GM21737 (cell line): ENCODE data around the gene SNHG17.
A peak's percentile ranks its signal among the peaks of the same experiment; 100 is the strongest.
"Not testable (repeated sequence)": the region's sequence is repeated elsewhere in the genome, so short reads cannot be mapped to it uniquely, and the experiment has no call there.

Source experiments
- ATAC-seq: cut with Tn5 transposase; IDR thresholded peaks from one replicate; pipeline ENCODE4 v1.9.1; 2021; ENCODE audit warnings: mild to moderate bottlenecking, moderate library complexity; ENCODE audit not compliant: unreplicated experiment

The SNHG17 gene

DNA sequence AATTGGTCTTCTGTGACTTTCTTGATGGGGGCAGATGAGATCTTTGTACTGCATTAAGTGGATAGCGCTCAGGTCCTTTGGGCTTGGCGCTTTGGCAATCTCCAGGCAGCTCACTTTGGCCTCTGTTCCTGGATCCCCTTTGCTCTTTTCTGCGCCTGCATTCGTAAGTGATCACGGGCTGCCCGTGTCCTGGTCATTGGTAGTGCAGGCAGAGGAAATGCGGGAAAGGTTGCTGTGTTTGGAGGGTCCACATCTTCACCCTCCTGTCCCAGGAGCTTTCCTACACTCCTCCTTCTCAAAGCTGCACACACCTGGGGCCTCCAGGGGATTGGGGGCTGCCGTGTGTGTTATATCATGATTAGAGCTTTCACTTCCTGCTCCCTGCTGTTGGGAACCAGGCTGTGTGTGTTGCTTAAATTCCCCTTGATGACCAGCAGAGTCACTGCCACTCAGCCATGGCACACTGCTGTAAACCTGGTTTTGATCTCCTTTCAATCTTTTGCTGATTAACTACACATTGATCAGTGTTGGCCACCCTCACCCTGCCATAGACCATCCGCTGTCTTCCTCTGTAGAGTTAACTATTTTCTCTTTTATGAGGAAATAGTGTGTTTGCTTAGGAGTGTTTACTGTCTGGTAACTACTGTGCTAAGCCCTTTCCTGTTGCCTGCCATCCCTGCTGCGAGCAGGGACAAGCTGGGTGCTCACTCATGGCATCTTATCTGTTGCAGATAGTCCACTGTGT, 13.0 kb upstream of the SNHG17 start:
- ATAC-seq, result no peak

DNA sequence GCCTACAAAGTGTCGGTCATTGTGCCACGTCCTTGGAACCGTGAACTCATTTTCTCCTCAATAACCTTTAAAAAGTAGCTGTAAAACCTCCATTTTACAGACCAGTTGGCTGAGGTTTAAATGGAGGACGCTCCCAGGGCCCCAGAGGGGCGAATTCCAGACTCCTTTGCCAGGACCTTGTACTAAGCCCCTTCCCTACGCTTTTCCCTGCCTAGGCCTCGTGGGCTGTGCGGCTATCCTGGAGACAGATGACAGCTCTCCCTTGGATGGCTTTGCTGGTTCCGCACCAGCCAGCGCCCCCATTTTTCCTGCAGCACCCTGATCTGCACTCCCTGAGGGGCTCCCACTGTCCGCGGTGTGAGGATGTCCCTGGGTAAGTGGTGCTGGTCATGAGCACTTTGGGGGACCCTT, 12.1 kb upstream of the SNHG17 start:
- ATAC-seq, result no peak

DNA sequence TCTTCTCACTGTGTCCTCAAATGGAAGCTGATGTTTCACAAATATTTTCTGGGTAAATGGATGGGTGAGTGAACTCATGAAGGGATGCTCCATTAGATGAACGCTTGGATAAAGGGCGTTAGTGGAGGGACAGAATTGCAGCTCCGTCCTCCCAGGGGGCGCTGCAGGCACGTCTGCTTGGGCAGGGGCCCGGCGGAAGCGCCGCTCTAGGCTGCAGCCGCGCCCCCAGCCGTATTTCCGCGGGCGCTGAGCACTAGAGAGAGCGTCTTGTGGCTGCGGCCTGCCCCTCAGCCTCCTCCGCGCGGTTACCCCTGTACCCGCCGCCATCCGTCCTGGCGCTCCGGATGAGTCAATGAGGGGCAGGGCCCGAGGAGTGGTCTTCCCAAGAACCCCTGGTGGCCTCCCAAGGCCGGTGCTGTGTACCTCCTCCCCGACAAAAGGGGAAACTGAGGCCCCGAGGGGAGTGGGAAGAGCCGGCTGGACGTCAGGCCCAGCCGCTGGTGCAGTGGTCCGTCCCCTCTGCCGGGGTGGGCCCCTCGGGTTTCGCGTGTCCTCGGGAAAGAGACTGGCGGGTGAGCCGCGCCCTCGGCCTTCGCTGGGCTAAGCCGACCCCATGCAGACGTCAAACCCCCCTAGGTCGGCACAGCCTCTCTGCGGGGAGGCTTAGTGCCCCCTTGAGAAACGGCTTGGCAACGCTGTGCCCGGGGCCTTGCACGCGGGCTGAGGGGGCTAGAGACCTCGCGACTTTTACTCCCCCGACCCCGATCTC, 11.5 kb upstream of the SNHG17 start:
- ATAC-seq, result peak; percentile 79

DNA sequence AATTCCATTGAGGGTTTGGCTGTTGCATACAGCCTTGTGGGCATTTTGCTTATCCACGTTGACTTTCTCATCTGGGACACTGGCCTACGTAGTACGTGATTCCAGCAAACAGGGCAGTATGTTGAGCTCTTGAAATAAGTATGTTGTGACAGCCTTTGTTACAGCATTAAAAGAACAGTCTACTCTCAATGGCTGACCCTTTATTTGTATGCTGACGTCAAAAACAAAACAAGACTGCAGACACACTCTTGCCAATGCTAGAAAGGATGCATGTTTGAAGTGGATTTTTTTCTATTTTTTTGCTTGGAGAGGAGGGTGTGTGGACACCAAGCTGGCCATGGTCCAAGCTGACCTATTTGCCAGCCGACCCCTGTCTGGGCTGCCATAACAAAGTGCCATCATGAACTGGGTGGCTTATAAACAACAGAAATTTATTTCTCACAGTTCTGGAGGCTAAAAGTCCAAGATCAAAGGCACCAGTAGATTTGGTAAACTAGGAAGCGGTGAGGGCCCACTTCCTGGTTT, 10.8 kb upstream of the SNHG17 start:
- no peak for ATAC-seq

DNA sequence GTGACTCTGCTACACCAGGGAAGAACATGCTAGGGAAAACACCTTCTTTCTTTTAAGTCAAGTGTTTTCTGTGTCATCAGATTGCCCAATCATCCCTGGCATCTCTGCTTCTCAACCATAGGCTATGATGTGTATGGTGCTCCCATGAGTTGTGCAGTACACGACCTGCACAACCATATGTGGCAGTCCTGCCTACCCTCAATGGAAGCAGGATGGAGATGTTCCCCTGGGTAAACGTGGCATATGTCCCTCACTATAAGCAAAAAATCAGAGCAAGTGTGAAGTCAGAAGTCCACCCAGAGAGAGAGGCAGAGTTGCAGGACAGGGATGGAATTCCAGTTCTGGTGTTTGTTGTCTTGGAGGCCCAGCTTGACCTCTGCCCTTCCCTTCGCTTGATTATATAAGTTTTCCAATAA, 10.3 kb upstream of the SNHG17 start:
- ATAC-seq, result no peak

DNA sequence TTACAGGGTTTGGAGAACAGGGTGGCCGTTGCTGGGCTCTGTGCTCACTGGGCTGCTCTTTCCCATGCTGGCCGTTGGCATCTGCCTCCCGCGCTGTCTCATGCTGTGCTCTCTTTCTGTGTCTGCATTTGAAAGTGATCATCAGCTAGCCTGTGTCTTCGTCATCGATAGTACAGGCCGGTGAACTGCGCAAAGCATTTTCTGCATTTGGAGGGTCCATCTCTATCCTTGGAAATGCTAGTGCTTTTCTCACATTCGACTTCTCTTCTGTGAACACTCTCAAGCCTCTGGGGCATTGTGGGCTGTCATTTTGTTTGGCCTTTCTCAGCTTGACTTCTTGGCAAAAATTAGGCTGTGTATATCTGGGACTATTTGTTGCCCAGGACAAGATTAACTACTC, 6.8 kb upstream of the SNHG17 start:
- no peak for ATAC-seq

DNA sequence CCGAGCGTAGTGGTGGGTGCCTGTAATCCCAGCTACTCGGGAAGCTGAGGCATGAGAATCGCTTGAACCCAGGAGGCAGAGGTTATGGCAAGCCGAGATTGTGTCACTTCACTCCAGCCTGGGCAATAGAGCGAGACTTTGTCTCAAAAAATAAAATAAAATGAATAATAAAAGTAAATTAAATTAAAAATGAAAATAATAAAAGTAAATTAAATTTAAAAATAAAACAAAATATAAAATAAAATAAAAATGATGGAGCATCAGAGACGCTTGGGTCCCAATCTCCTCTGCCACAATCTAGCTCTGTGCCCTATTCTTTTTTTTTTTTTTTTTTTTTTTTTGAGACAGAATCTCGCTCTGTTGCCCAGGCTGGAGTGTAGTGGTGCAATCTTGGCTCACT, 6.0 kb upstream of the SNHG17 start:
- ATAC-seq, result not testable (repeated sequence)

DNA sequence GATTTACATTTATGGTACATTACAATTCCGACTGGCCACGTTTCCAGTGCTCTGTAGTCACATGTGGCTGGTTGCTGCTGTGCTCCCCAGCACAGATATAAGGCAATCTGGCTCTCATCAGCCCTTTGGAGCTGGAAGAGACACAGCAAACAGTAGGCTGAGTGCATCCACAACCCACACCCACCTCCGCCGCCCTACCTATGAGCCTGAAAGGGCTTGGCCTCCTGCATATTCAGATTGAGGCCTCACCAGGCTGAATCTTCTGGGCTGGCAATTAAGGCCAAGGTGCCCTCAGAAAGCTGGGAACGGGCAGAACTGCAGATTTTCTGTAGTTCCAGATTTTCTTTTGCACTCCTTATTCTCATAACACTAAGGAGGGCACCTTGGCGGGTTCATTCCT, 2.7 kb upstream of the SNHG17 start:
- no peak for ATAC-seq

DNA sequence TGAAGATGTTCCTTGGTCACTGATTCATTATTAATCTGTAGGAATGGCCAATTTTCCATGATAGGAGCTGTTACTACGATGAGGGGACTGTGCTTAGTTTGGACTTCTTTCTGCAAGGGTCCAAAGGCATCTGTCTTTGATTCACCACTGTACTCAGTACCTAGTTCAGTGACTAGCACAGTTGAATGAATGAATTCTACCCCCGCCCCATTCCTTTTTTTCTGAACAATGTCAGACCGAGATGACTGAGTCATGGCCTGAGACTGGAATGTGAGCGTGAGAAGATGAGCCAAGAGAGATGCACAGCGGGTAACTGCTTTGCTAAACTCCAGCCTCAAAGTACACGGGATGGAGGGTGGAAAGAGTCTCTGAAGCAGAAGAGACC, 419 bp upstream of the SNHG17 start:
- ATAC-seq, result no peak

DNA sequence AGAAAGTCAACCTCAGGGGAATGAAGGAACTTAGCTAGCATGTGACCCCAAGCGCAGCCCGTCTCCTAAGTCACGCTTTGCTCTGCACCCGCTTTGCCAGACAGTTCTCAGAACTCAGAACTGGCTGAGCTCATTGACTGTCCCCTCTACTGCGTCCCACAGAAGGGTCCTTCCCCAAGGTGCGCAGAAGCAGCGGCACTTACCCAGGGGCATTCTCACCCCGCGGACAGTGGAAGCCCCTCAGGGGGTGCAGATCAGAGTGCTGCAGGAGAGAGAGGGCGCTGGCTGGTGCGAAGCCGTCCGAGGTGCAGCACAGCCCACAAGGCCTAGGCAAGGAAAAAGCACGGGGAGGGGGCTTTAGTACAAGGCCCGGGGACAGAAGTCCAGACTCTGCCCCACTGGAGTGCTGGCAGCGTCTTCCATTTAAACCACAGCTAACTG, 807 bp downstream of the SNHG17 start:
- no peak for ATAC-seq

DNA sequence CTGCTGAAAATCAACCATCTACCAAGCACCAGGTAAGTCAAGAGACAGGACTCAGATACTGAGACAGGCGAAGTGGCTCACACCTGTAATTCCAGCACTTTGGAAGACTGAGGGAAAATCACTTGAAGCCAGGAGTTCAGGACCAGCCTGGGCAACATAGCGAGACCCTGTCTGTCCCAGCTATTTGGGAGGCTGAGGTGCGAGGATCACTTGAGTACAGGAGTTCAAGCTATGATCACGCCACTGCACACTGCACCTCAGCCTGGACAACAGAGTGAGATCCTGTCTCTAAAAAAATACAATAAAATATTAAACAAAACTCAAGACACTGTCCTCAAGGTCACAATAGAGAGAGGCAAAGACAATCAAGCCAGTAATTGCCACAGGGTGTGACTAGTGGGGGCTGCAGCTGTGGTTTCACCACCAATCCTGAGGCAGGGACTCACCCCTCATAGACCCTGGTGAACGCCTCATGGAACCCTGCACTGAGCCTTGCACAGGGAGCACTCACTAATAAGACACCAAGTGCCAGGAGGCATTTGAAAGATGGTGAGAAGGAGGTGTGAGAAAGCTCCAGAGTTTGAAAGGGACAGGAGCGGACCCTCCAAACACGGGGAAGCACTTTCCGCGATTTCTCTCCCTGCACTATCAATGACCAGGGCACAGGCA, 1.7 kb downstream of the SNHG17 start:
- no peak for ATAC-seq

DNA sequence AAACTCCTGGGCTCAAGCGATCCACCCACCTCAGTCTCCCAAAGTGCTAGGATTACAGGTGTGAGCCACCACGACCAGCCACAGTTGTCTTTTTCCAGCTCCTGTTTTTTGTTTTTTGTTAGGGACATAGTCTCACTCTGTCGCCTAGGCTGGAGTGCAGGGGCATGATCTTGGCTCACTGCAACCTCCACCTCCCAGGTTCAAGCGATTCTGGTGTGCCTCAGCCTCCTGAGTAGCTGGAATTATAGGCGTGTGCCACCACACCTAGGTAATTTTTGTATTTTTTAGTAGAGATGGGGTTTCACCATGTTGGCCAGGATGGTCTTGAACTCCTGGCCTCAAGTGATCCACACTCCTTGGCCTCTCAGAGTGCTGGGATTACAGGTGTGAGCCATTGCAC, 2.3 kb downstream of the SNHG17 start:
- ATAC-seq, result not testable (repeated sequence)

DNA sequence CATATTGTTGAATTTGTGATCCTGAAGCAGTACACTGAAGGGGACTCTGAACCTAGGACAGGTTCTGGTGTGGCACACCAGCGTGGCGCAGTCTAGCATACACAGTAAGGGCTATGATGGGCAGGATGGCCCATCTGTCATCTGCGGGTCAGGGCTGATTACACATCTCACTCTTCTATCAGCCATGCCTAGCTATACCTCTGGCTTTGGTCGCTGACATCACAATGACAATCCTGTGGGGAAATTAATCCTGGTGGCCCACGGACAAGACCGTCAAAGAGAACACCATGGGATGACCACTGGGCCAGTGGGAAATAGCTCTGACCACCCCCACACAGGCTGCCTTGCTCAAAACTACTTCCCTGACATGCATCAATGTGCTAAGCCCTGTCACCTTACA, 2.8 kb downstream of the SNHG17 start:
- no peak for ATAC-seq

DNA sequence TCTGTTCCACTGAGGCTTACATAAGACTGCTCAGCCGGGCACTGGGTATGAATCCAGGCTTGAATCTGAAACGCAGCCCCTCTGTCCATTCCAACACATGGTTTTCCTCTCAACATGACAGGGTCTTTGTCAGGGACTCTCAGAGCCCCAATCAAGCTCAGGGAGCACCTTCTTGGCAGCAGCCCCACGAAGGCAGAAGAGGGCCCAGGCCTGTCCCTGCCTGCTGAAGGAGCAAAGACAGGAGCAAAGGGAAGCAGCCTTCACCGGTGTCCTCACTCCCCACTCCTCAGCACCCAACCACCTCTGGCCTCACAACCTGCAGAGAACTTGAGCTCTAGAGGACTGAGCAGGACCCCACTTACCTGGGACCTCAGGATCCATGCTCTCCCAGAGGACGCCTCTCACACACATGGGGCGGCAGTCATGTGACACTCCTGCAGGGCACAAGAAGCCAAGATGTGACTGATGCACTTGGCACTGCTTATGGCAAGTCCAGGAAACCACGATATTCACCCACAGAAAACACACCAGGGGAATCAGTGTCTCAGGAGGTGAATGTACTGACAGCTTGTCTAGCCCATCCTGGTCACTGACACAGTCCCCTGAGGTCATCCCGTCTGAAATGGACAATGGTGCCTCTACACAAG, 4.3 kb downstream of the SNHG17 start:
- no peak for ATAC-seq

DNA sequence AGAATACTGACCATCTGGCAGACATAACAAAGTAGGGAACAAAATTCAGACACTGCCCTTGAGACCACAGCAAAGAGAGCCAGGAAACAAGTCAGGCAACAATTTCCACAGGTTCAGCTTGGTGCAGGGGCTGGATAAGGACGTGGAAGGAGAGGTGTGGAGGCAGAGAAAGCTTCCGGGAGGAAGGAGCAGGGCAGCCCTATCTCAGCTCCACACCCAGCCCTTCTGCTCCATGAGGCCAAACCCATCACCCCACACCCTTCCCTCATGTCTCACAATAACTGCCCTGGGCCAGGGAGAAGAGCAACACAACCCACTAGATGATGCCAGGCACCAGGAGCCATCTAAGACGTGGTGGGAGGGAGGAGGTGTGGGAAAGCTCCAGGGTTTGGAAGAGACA, 5.8 kb downstream of the SNHG17 start:
- ATAC-seq, result no peak

DNA sequence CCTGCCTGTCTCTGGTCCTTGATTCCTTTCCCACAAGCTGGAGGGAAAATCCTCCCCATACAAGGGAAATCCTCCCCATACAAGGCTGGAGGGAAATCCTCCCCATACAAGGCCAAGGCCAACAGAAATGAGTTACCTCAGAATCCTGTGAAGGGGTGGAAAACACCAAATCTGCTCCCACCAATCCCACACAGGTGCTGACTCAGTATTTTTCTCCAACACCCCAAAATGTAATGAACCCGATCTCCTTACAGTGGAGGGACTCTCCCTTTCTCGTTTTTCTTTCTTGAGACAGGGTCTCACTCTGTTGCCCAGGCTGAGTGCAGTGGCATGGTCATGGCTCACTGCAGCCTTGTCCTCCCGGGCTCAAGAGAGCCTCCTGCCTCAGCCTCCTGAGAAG, 6.3 kb downstream of the SNHG17 start:
- no peak for ATAC-seq

DNA sequence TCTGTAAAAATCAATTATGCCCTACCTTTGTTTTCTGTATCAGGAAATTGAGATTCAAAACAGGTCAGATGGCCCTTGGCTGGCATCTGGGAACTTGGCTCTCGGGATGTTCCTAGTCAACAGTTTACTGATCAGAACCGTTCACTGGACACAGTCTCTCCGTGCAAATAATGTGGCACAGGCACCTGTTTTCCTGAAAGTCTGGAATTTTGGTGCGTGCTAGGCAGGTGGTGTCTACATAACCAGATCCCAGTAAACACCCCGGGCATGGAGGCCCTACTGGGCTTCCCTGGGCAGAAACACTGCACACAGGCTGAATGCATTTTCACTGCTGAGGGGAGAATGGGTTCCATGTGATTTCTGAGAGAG, 7.5 kb downstream of the SNHG17 start:
- no peak for ATAC-seq

DNA sequence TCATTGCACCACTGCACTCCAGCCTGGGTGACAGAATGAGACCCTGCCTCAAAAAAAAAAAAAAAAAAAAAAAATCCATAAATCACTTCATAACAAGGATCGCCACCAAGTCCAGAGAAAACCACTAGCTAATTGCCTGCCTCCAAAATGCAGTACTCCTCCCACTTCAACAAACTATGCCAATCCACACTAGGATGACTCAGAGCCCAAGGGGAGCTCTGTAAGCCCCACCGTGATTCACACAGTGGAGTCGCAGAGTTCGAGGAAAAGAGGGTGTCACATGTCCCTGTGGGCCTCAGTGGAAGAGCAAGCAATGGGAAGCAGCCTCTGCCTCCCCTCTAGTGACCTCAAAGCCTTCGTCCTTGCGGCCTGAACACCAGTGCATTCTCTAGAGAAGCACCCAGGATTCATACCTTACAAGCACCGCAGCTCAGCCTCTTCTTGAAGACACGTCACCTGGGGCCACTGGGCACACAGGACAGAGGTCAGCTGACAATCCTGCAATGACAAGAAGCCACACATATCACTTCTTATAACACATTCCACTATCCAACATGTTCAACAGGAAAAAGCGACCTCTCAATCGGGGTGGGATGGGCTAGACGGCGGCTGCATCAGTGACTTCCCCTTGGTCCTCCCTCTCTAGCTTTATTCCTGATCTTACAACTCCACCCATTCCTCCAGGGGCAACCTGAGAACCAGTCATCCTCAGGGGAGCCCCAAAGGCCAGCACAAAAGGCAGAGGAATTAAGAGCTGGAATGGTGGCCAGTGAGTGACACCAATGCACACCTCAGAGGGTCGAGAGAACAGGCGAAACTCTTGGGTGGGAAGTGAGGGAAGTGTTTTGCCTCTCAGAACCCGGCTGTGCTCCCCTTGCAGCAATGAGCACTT, 8.9 kb downstream of the SNHG17 start:
- ATAC-seq, result no peak

DNA sequence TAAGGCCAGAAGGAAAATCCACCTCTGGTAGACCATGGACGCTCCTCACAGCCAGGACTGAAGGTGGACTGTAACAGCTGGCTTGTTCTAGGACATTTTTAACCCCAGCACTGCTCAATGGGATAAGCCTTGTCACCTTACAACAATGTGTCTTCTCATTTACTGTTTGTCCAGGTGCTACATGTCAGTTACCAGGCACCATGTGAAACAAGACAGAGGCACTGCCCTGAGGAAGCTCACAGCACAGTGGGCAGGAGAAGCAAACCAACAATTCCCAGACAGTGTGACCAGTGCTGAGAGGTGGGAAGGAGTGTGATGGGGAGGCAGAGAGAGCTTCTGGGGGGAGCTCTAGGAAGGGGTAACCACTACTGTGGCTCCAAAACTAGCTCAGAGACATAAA, 10.7 kb downstream of the SNHG17 start:
- no peak for ATAC-seq

DNA sequence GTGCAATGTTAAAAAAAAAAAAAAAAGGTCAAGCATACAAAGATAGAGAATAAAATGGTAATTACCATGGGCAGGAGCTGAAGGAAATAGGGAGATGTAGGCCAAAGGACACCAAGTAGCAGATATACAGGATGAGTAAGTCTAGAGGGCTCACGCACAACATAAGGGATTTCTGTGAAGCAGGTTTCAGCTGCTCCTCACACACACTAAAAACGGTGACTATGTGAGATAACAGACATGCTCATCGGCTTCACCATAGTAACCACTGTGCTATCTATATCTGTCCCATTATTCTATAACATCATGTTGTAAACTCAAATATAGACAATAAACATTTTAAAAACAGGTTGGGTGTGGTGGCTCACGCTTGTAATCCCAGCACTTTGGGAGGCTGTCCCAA, 11.6 kb downstream of the SNHG17 start:
- no peak for ATAC-seq
